A204.1 (cell line): Measurements from ENCODE around the gene ASTN2.

ENCODE experiments used
- FAIRE-seq: peaks from 2 replicates; lab custom pipeline; 2012; peaks lifted over from hg19 to GRCh38; lab: Jason Lieb, UNC

The ASTN2 gene

DNA sequence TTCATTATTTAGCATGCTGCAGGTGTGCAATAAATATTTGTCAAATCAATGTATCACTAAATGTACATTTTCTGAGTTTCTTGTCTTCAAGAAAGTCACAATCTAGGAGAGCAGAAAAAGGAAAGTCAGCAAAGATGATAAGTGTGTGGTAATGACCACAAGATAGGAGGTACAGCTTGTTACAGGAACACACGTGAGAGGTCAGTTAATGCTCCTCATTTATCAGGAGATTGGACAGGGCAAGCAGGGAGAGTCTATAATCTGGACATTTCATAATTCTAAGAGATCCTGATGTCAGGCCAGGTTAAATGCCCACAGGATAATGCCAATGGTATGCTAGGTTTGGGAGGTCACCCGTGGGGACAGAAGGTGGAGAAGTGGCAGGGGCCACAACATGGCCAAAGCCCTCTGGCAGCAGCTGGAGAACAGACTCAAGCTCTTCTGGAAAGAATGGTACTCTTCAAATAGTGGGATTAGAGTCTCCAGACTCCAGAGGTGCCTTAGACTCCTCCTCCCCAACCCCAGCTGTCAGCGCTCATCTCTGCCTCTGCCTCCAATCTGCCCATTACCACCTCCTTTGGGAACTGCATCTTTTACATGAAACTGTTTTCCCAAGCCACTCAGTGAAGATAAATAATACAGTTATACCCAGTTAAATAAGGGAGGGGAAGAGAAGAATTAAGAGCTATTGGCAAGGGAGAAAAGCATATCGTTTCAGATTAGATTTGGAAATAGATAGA lies 114.3 kb downstream of the ASTN2 start:
- no peak for FAIRE-seq

DNA sequence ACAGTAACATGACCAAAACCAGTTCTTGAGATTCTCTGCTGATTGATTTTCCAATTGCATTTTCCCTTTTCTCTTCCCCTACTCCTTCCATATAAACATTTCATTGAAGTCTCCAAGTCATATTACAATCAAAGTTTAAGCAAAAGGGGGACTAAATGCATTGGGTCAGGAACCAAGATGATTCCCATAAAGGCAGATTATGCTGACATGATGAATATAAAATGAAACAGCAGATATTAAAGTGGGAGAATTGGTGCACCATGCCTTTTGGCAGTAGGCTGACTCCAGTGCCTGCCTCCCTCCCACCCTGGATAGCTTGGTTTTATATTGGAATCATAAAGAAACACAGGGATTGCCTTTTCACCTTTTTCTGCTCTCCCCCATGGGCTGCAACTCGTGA lies 118.4 kb downstream of the ASTN2 start:
- no peak for FAIRE-seq

GRCh38 chr9:117293206-117294114 lies 121.4 kb downstream of the ASTN2 start:
- FAIRE-seq: no peak

GRCh38 chr9:117290856-117291622 lies 123.8 kb downstream of the ASTN2 start:
- no peak for FAIRE-seq

- FAIRE-seq: no peak
These were observed 124.5 kb downstream of the ASTN2 start for GRCh38 chr9:117290306-117290840.

DNA sequence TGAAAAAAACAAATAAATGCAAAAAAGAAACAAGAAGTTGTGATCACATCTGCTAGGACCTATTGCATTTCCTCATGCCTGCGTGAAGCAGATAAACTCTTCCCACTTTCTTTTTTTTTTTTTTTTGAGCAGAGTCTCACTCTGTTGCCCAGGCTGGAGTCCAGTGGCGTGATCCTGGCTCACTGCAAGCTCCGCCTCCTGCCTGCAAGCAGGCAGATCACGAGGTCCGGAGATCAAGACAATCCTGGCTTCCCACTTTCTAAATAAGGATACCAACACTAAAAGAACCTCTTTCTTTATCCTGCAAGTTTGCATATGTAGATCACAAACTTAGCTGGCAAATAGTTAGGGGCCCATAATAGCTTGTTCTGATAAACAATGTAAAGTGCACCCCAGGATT lies 128.6 kb downstream of the ASTN2 start:
- FAIRE-seq: no peak

- no peak for FAIRE-seq
These were observed 130.4 kb downstream of the ASTN2 start for GRCh38 chr9:117284414-117284813.

- FAIRE-seq: no peak
These were observed 132.3 kb downstream of the ASTN2 start for GRCh38 chr9:117282541-117282940.

DNA sequence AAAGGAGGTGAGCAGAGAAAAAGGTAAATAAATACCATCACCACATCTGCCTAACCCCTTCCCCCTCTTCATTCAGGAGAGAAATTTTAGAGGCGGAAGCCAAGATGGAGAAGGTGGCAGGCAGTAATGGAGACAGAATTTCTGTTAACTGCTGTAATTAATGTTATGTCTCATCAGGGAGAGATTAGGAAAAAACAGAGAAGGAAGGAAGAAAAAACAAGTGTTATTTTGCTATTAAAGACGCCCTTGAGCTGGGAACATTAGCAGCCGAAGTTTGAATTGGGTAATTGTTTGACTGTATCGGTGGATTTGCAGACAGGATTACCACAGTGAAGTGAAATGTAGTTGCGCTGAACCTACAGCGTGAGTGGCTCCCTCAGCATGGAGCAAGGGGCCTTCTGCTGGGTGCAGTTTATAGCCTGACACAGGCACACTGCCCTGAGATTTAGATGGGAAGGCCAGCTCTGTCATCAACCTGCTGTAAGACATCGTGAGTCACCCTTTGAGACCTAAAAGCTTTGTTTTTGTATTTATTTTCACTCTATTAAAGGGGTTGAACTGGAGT lies 136.3 kb downstream of the ASTN2 start:
- no peak for FAIRE-seq

DNA sequence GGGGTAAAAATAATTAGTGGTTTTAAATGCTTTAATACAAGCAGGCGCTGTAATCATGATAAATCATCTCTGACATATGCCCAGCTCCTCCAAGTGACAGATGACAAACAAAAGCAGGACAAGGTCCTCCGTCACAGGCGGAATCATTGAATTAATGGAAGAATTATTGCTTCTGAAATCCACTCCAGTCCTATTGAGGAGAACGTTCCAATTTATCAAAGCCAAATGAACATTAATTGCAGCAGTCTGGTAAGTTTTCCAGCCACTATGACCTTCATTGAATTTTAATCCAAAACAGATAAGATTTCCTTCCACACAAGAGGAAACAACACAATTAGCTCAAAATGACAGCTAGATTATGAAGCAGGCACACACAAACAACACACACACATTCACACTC lies 136.8 kb downstream of the ASTN2 start:
- no peak for FAIRE-seq

- no peak for FAIRE-seq
These were observed 138.4 kb downstream of the ASTN2 start for GRCh38 chr9:117276444-117276843.

DNA sequence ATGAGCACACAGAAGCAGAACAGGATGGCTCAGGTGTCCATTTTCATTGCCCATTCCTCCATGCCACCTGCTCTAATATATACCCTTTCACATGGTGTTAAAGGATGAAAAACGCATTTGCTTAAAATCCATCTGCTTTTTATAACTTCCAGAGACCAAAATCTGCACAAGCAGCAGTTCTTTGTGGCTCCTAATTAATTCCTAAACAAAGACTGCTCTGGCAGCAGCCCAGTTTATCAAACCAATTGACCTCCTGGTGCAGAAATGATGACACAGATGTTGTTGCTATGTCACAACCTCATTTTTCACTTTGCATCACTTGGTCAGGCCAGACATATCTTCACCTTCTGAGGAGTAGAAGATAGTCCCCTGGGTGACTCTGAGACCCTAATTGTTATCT lies 141.2 kb downstream of the ASTN2 start:
- no peak for FAIRE-seq

DNA sequence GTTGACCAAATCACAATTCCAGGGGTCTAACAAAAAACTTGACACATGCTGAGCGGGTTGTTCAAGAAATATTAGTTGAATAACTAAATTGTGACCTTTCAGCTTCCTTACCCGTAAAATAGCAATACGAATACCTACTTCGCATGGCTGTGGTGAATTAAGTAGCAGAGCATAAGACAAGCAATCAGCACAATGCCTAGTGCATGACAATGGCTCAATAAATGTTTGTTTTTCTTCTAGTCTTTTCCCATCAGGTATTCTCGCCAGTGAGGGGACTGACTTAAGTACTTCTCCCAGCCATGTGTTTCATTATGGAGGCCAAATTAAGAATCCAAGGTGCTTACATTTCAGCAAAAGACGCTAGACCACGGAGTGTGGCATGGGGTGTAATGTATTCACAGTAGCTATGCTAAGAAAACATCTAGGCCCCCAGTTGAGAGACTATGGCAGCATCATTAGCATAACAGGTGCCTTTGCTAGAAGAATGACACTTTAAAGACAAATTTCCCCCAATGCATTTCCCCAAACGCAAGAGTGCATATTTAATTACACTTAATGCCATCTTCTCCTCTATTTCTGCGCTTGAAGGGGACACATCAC lies 145.9 kb downstream of the ASTN2 start:
- FAIRE-seq: no peak

DNA sequence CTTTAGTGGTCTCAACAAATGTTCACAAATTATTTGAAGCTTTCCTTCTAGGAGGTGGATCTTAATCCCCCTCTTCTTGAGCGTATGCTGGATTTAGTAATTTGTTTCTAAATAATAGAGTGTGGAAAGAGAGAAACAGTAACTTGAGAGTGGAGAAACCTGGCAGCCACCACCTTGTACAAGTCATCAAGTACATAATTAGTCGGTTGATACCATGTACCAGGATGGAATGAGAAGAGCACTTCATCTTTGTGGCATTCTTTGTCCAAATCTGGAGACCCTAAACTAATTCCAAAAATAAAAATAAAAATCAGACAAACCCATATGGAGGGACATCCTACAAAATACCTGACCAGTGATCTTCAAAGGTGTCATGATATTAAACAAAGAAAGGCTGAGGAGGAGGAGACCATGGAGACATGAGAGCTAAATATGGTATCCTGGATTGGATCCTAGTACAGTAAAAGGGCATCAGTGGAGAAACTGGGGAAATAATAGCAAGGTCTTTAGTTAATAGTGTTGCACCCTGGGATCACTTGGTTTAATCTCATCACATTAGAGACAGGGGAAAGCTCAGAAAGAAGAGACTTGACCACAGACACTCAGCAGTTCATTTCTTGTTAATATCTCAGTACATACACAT lies 147.9 kb downstream of the ASTN2 start:
- FAIRE-seq: no peak

DNA sequence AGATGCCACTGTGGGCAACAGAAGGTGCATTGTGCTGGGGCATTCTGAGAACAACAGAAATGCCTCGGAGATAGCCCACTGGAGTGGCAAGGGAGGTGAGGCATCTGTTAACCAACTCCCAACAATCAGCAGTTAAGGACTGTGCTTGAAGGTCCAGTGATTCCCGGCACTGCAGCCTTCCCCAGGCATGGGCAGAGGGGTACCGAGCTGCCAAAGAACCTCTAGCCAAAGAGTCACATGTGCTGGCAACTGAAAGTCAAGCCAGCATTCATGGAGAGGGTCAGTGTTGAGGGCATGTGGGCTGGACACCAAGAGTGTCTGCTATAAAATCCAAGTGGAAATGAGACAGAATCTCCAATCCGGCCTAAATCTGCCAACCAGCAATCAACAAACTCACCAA lies 149.6 kb downstream of the ASTN2 start:
- no peak for FAIRE-seq

- FAIRE-seq: no peak
These were observed 156.5 kb downstream of the ASTN2 start for GRCh38 chr9:117258184-117258866.

DNA sequence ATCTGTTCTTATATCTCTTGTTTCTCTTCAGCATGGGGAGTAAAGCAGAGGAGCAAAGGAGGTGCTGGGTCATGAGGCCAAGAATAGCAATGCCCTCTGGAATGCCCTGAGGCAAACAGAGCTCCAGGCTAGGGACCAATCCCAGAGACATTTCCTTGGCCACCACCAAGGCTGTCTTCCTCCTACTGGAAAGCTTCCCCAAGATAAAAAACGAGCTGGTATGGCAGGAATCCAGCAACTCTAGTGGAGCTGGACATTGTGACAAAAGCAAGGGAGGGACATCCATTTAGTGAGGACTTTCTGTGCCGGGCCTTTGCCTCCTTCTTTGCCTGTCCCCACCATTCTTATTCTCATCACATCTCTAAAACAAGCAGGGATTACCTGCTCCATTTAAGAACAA lies 161.6 kb downstream of the ASTN2 start:
- no peak for FAIRE-seq

DNA sequence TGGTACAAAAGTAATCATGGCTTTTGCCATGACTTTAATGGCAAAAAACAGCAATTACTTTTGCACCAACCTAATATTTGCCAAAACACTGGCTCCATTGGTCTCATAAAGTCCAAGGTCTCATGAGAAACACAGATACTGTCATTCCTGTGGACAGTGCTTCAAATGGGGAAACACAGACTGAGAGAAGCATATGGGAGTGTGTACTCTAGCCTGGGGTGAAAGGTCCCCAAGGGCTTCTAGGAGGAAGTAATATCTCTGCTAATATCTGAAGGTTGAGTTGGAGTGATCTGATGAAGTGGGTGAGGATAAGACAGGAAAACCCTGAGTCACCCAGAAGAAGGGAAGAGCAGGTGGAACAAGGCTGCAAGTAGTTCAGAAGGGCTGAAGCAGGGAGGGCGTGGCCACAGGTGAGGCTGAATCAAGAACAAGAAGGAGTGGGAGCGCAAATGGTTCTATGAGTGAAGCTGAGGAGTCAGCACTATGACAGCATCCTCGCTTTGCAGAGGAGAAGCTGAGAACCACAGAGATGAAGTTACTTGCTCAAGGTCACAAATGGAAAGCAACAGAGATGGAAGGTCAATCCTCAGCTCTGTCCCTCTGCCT lies 164.1 kb downstream of the ASTN2 start:
- FAIRE-seq: no peak

- FAIRE-seq: no peak
These were observed 165.1 kb downstream of the ASTN2 start for GRCh38 chr9:117249799-117250198.

GRCh38 chr9:117247266-117247665 lies 167.6 kb downstream of the ASTN2 start:
- no peak for FAIRE-seq
